Measurements from ENCODE around the gene CYP21A2. TPM values are rescaled to one million over a fixed set of nuclear protein-coding genes. Genes with fewer than 3 reads are reported as not detected.

CYP21A2 gene
- total RNA-seq, 2 experiments from 2014 or later = 0.16 to 0.27 TPM

GRCh38 chr6:32045811-32046449 lies 7.7 kb downstream of the CYP21A2 start:
- ATAC-seq = no peak
- TF ChIP-seq, protein P1, sequence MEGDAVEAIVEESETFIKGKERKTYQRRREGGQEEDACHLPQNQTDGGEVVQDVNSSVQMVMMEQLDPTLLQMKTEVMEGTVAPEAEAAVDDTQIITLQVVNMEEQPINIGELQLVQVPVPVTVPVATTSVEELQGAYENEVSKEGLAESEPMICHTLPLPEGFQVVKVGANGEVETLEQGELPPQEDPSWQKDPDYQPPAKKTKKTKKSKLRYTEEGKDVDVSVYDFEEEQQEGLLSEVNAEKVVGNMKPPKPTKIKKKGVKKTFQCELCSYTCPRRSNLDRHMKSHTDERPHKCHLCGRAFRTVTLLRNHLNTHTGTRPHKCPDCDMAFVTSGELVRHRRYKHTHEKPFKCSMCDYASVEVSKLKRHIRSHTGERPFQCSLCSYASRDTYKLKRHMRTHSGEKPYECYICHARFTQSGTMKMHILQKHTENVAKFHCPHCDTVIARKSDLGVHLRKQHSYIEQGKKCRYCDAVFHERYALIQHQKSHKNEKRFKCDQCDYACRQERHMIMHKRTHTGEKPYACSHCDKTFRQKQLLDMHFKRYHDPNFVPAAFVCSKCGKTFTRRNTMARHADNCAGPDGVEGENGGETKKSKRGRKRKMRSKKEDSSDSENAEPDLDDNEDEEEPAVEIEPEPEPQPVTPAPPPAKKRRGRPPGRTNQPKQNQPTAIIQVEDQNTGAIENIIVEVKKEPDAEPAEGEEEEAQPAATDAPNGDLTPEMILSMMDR (IDR thresholded peaks at IDR 0.05) = no peak
- ChIA-PET CTCF (interaction anchor here (0.7 to 1.0 kb wide), 2 partner anchors 9 to 44 kb away, joined by 3 read pairs; no protein-coding TSS in a partner anchor), POLR2A (interaction anchor here (0.8 kb wide), 1 partner anchor 27 kb away, joined by 3 read pairs; no protein-coding TSS in a partner anchor)
- H3K27ac Mint-ChIP-seq = no peak overlapping the region
- H3K4me3 Mint-ChIP-seq = no peak overlapping the region
- H3K9me3 Mint-ChIP-seq = no peaks in the 10 kb centered on the region
- H3K4me1 Mint-ChIP-seq (ENCODE audit: low read depth) = no peaks in the 10 kb centered on the region
- no peak for DNase-seq
- intact Hi-C loops (cut with micrococcal nuclease) = no loop called here
- peaks cover 3% of the 10 kb centered on the region for H3K27me3 Mint-ChIP-seq
- no peaks in the 10 kb centered on the region for H3K36me3 Mint-ChIP-seq (ENCODE audit: low read depth)

DNA sequence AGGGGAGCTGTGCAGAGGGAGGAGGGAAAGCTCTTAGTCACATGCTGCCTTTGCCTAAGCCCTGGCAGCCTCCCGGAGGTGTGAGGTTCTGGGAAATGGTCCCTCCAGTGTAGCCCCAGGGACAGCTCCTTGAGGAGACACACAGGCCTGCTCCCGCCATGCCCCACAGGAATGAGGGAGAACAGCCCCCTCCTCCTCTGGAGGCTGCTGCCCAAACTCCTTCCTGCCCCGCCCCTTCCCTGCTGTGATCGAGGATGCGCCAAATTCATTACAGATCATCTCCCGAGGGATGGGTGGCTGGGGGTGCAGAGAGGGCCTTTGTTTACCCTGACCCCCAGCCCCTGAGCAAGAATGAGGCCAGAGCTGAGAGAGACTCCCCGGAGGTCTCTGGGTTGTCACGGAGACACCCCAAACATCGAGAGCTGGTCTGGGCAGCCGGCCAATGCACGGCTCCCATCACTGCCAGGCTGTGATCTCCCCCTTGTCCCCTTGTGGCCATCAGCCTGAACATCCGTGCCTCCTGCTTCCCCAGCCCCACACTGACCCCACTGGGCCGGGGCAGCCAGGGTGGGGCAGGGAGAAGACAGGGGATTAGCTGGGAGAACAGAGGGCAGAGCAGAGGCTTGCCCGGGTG lies 8.4 kb downstream of the CYP21A2 start:
- Mint-ChIP-seq H3K4me3 (no peak overlapping the region), H3K4me1 (ENCODE audit: low read depth) (no peaks in the 10 kb centered on the region), H3K9me3 (no peaks in the 10 kb centered on the region), H3K27ac (no peak overlapping the region), H3K36me3 (ENCODE audit: low read depth) (no peaks in the 10 kb centered on the region), H3K27me3 (peaks cover 3% of the 10 kb centered on the region)
- intact Hi-C loops (cut with micrococcal nuclease) = no loop called here
- POLR2A ChIA-PET = interaction anchor here (0.7 to 0.8 kb wide), 2 partner anchors 26 to 110 kb away, joined by 3 read pairs; no protein-coding TSS in a partner anchor
- ATAC-seq = no peak
- TF ChIP-seq, protein P1 (IDR thresholded peaks at IDR 0.05) = no peak
- DNase-seq = no peak
- CTCF ChIA-PET = interaction anchor here (0.7 to 1.0 kb wide), 2 partner anchors 8 to 43 kb away, joined by 3 read pairs; no protein-coding TSS in a partner anchor

DNA sequence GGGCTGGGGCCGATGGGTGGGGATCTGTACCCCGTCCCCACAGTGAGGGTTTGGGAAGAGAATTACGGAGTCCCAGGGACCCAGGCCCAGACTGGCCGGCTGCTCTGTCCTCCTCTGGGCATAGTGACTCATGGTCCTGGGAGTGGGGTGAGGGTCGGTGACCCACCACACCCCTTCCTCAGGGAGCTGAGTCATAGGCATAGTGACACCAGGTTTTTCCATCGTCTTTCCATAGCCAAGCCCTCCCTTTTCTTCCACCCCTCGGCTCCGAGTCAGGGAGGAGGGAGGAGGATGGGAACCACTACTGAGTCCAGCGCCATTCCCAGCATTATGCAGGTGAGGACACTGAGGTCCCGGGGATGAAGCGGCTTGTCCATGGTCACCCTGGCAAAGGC lies 8.9 kb downstream of the CYP21A2 start:
- DNase-seq (no peak), ATAC-seq (no peak)
- Mint-ChIP-seq H3K27ac (no peak overlapping the region), H3K36me3 (ENCODE audit: low read depth) (no peaks in the 10 kb centered on the region), H3K4me3 (no peak overlapping the region), H3K9me3 (no peaks in the 10 kb centered on the region), H3K27me3 (peaks cover 3% of the 10 kb centered on the region), H3K4me1 (ENCODE audit: low read depth) (no peaks in the 10 kb centered on the region)
- intact Hi-C loops (cut with micrococcal nuclease) = no loop called here
- POLR2A ChIA-PET = interaction anchor here (0.7 kb wide), 1 partner anchor 111 kb away, joined by 3 read pairs; no protein-coding TSS in a partner anchor
- TF ChIP-seq, protein P1 (IDR thresholded peaks at IDR 0.05) = no peak
- CTCF ChIA-PET = interaction anchor here (1.1 to 1.9 kb wide), 4 partner anchors 16 to 105 kb away, joined by 3 to 7 read pairs (median 4); partner anchors contain the start of gene PRRT1

DNA sequence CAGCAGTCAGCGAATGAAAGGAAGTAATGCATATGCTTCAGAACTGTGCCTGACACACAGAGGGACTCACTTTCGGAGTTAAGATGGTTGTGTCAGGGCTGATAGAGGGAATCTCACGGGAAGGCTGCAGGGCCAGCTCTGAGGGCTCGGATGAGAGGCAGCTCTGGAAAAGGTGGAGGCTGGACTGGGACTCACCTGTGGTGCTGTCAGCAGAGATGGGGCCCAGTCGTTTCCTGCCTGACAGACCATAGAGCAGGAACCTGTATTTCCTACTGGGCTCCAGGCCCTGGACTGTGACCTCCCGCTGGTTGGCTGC lies 9.3 kb downstream of the CYP21A2 start:
- ChIA-PET CTCF (interaction anchor here (0.8 to 1.9 kb wide), 9 partner anchors 16 to 108 kb away, joined by 3 to 7 read pairs (median 3); partner anchors contain the start of gene PRRT1), POLR2A (no interaction called here)
- H3K27ac Mint-ChIP-seq = no peak overlapping the region
- H3K4me1 Mint-ChIP-seq (ENCODE audit: low read depth) = no peaks in the 10 kb centered on the region
- peaks cover 3% of the 10 kb centered on the region for H3K27me3 Mint-ChIP-seq
- DNase-seq = no peak
- intact Hi-C loops (cut with micrococcal nuclease) = no loop called here
- no peak for ATAC-seq
- TF ChIP-seq, protein P1 (IDR thresholded peaks at IDR 0.05) = no peak
- no peaks in the 10 kb centered on the region for H3K36me3 Mint-ChIP-seq (ENCODE audit: low read depth)
- no peaks in the 10 kb centered on the region for H3K9me3 Mint-ChIP-seq
- H3K4me3 Mint-ChIP-seq = no peak overlapping the region

All from activated CD8-positive, alpha-beta T cell treated with anti-CD3 and anti-CD28 coated beads for 36 hours (primary cell).